ENCODE measurements around the gene CTSG. TPM values are rescaled to one million over a fixed set of nuclear protein-coding genes. Genes with fewer than 3 reads are reported as not detected.

CTSG gene
- total and polyA plus RNA-seq, 4 donors = 1.0 to 26.1 (median 3.6) TPM; not detected in 1

Other genes starting within 250 kb of the CTSG start
- 100 to 1,000 TPM in 1 of 2 donors, 10 to 100 TPM in 1; 45.7 to 111 TPM for gene ADCY4, start 241.2 kb downstream of the CTSG start, total RNA-seq
- 1 to 10 TPM in 1 of 2 donors, under 1 TPM in 1; 0.25 to 6.1 TPM for gene ADCY4, start 241.2 kb downstream of the CTSG start, polyA plus RNA-seq
- gene RIPK3, start 236.3 kb downstream of the CTSG start, total RNA-seq = 10 to 100 TPM in 1 of 2 donors, 1 to 10 TPM in 1; 8.0 to 15.8 TPM
- 1 to 10 TPM; 4.0 to 6.1 TPM for gene RIPK3, start 236.3 kb downstream of the CTSG start, polyA plus RNA-seq
- 100 to 1,000 TPM in 1 of 2 donors, 10 to 100 TPM in 1; 85.5 to 121 TPM for gene NFATC4, start 208.1 kb downstream of the CTSG start, total RNA-seq
- 100 to 1,000 TPM in 1 of 2 donors, 10 to 100 TPM in 1; 23.0 to 572 TPM for gene NFATC4, start 208.1 kb downstream of the CTSG start, polyA plus RNA-seq
- gene NYNRIN, start 177.2 kb downstream of the CTSG start, total RNA-seq = 10 to 100 TPM; 11.2 to 31.6 TPM
- gene NYNRIN, start 177.2 kb downstream of the CTSG start, polyA plus RNA-seq = 1 to 10 TPM; 1.8 to 5.2 TPM
- 10 to 100 TPM in 1 of 2 donors, 1 to 10 TPM in 1; 4.3 to 10.2 TPM for gene CBLN3, start 146.6 kb downstream of the CTSG start, total RNA-seq
- 1 to 10 TPM; 1.3 to 5.6 TPM for gene CBLN3, start 146.6 kb downstream of the CTSG start, polyA plus RNA-seq
- 10 to 100 TPM; 49.9 to 64.9 TPM for gene KHNYN, start 146.3 kb downstream of the CTSG start, total RNA-seq
- 10 to 100 TPM; 15.2 to 34.7 TPM for gene KHNYN, start 146.3 kb downstream of the CTSG start, polyA plus RNA-seq
- gene SDR39U1, start 133.5 kb downstream of the CTSG start, total RNA-seq = 10 to 100 TPM; 46.0 to 62.3 TPM
- gene SDR39U1, start 133.5 kb downstream of the CTSG start, polyA plus RNA-seq = 100 to 1,000 TPM in 1 of 2 donors, 10 to 100 TPM in 1; 24.0 to 163 TPM
- 1 to 10 TPM in 1 of 2 donors, under 1 TPM in 1; 0.52 to 2.8 TPM for gene CMA1, start 68.0 kb downstream of the CTSG start, total RNA-seq
- not detected for gene CMA1, start 68.0 kb downstream of the CTSG start, polyA plus RNA-seq
- gene GZMH, start 33.4 kb upstream of the CTSG start, total RNA-seq = 1 to 10 TPM in 1 of 2 donors, not detected in 1; 1.9 TPM
- gene GZMH, start 33.4 kb upstream of the CTSG start, polyA plus RNA-seq = 1 to 10 TPM in 1 of 2 donors, not detected in 1; 2.6 TPM
- gene GZMB, start 57.9 kb upstream of the CTSG start, total RNA-seq = 1 to 10 TPM; 1.6 to 3.0 TPM
- 1 to 10 TPM in 1 of 2 donors, under 1 TPM in 1; 0.54 to 2.6 TPM for gene GZMB, start 57.9 kb upstream of the CTSG start, polyA plus RNA-seq